ENCODE measurements around the gene IL18R1.
A peak's percentile ranks its signal among the peaks of the same experiment; 100 is the strongest.

Gene IL18R1

DNA sequence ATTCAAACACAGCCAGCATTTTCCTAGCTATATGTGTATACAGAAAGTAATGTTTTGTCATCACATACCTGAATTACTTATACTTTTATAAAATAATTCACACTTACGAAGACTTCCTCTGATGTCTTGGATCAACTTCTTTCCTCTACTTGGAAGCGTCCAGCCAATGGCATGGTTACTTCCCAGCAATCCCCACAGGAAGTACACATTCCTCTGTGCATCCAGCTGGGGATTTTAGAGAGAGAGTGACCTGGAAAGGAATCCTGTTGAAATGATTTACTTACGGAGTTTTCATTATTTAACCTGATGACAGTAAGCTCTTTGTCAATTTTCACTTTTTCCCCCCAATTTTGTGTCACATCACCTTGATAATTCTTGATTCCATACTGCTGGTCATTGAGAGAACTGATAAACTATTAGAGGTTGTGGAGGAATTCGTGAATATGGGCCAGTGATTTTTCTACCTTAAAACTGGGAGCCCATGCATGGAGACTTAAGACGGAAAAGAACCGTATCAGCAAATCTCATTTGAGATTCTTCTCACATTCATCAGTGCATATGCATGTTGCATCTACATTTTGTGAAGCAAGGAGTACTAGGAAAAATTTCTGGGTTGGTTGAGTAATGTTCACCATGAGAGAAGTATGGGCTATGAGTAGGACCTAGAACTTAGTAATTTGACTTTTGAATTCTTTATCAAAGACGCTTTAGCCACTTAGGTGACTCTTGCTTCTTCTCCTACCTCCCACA lies 9.0 kb upstream of the IL18R1 start:
- TF ChIP-seq CTCF (IDR thresholded peaks at IDR 0.05; ENCODE audit: insufficient read depth, low read length, missing control alignments): no peak
- POLR2A ChIA-PET: no interaction called here
- no peak overlapping the region for H3K4me3 ChIP-seq (ENCODE audit: low read depth, low read length)
- DNase-seq (ENCODE audit: low read depth, low spot score): no peak
- CTCF ChIA-PET: interaction anchor here (1.0 to 1.2 kb wide), 2 partner anchors 9 to 10 kb away, joined by 3 to 4 read pairs; partner anchors contain the start of gene IL18R1

- DNase-seq (ENCODE audit: low read depth, low spot score): no peak
- POLR2A ChIA-PET: no interaction called here
- no peak for TF ChIP-seq CTCF (IDR thresholded peaks at IDR 0.05; ENCODE audit: insufficient read depth, low read length, missing control alignments)
- CTCF ChIA-PET: no interaction called here
- no peak overlapping the region for H3K4me3 ChIP-seq (ENCODE audit: low read depth, low read length)
Measured at GRCh38 chr2:102350137-102350793, 5.3 kb upstream of the IL18R1 start.

DNA sequence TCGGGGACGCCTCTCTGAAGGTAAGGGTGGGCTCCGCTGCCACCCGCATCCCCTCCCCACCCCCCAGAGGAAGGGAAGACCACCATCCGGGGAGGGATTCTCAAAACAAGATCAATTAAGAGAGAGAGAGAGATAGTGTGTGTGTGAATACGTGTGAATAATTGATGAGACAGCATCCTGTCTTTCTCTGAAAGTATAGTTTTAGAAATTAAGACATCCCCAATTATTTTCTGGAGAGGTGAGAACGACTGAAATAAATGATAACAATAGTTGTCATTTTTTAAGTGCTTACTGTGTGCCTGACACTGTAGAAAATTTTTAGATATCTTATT lies 751 bp downstream of the IL18R1 start:
- ChIA-PET POLR2A (no interaction called here), CTCF (interaction anchor here (0.6 to 6.4 kb wide), 30 partner anchors 8 to 473 kb away, joined by 3 to 51 read pairs (median 4); no protein-coding TSS in a partner anchor)
- no peak for TF ChIP-seq CTCF (IDR thresholded peaks at IDR 0.05; ENCODE audit: insufficient read depth, low read length, missing control alignments)
- H3K4me3 ChIP-seq (ENCODE audit: low read depth, low read length): peak overlapping the region; percentile 68
- no peak for DNase-seq (ENCODE audit: low read depth, low spot score)

GRCh38 chr2:102356741-102357140 lies 1.1 kb downstream of the IL18R1 start:
- CTCF ChIA-PET: interaction anchor here (1.0 to 6.4 kb wide), 18 partner anchors 8 to 473 kb away, joined by 4 to 51 read pairs (median 5); no protein-coding TSS in a partner anchor
- POLR2A ChIA-PET: no interaction called here
- no peak overlapping the region for H3K4me3 ChIP-seq (ENCODE audit: low read depth, low read length)
- no peak for TF ChIP-seq CTCF (IDR thresholded peaks at IDR 0.05; ENCODE audit: insufficient read depth, low read length, missing control alignments)
- no peak for DNase-seq (ENCODE audit: low read depth, low spot score)

GRCh38 chr2:102357937-102358336 lies 2.3 kb downstream of the IL18R1 start:
- H3K4me3 ChIP-seq (ENCODE audit: low read depth, low read length): no peak overlapping the region
- ChIA-PET POLR2A (no interaction called here), CTCF (interaction anchor here (1.4 to 6.4 kb wide), 4 partner anchors 101 to 122 kb away, joined by 3 to 51 read pairs (median 10); no protein-coding TSS in a partner anchor)
- DNase-seq (ENCODE audit: low read depth, low spot score): no peak
- TF ChIP-seq CTCF (IDR thresholded peaks at IDR 0.05; ENCODE audit: insufficient read depth, low read length, missing control alignments): no peak

GRCh38 chr2:102358496-102358895 lies 2.9 kb downstream of the IL18R1 start:
- CTCF ChIA-PET: interaction anchor here (1.4 to 6.4 kb wide), 3 partner anchors 102 to 117 kb away, joined by 3 to 51 read pairs (median 7); no protein-coding TSS in a partner anchor
- POLR2A ChIA-PET: no interaction called here
- no peak overlapping the region for H3K4me3 ChIP-seq (ENCODE audit: low read depth, low read length)
- no peak for DNase-seq (ENCODE audit: low read depth, low spot score)
- no peak for TF ChIP-seq CTCF (IDR thresholded peaks at IDR 0.05; ENCODE audit: insufficient read depth, low read length, missing control alignments)

Measured in AG04449 (cell line).